WTC11 (cell line): ENCODE results near the gene ZNF74.

Experiments
- CTCF ChIP-seq: fragments of 200-600 bp; IDR thresholded peaks from 2 replicates; pipeline ENCODE4 v1.8.0; 2022; ENCODE audit warnings: antibody characterized with exemption
- NR2C2 ChIP-seq: sonication (generic); formaldehyde crosslinking; IDR thresholded peaks from 2 replicates; pipeline ENCODE4 v1.8.0; 2022; ENCODE audit warnings: mild to moderate bottlenecking, missing genetic modification reagents
- ZBTB21 ChIP-seq: sonication (generic); formaldehyde crosslinking; IDR thresholded peaks from 2 replicates; pipeline ENCODE4 v1.8.1; 2023; ENCODE audit warnings: mild to moderate bottlenecking, missing genetic modification reagents, borderline replicate concordance

- TF ChIP-seq CTCF (no peak), NR2C2 (CRISPR knock-in tag) (no peak), ZBTB21 (no peak)
These were observed 6.8 kb downstream of the ZNF74 start for GRCh38 chr22:20400606-20401375.
